Testis (tissue), 3 donors: ENCODE results near the gene AMIGO1. TPM values are rescaled to one million over a fixed set of nuclear protein-coding genes. Genes with fewer than 3 reads are reported as not detected.

Source experiments
- DNase-seq: peaks from one replicate; pipeline ENCODE4 v3.0.0-alpha.2; 2019
- H3K27ac ChIP-seq, 2 donors: fragments of 200-600 bp; sonication (generic); one replicate each; pipeline ENCODE4 v1.5.1; 2019
- H3K27me3 ChIP-seq: fragments of 200-600 bp; sonication (generic); one replicate; pipeline ENCODE4 v1.5.1; 2019
- H3K36me3 ChIP-seq: fragments of 200-600 bp; sonication (generic); one replicate; pipeline ENCODE4 v1.5.1; 2017; ENCODE audit warnings: low read depth; ENCODE audit errors: missing control alignments
- H3K4me1 ChIP-seq: fragments of 200-600 bp; sonication (generic); one replicate; pipeline ENCODE4 v1.5.1; 2019
- H3K4me3 ChIP-seq, 2 donors: fragments of 200-600 bp; sonication (generic); one replicate each; pipeline ENCODE4 v1.5.1; 2017 to 2019
- H3K9me3 ChIP-seq: fragments of 200-600 bp; sonication (generic); one replicate; pipeline ENCODE4 v1.5.1; 2017
- POLR2A ChIP-seq: fragments of 450-650 bp; IDR thresholded peaks from one replicate; pipeline ENCODE4 v1.6.1; 2017; ENCODE audit warnings: antibody characterized with exemption, mild to moderate bottlenecking, moderate library complexity
- WGBS, 2 donors: methylation state at CpG; one replicate each; pipeline ENCODE4 v1.1.5; 2018; 5-methylcytosine and 5-hydroxymethylcytosine counted together
- intact Hi-C: fragments of 100-400 bp; cut with DNase I; formaldehyde crosslinking; loops from one replicate; pipeline ENCODE4 v1.15.1; 2023; ENCODE audit warnings: low total_unique reads
- polyA plus RNA-seq: library from polyadenylated mRNA; stranded (reverse); fragments of 350-450 nt; fragmentation: Illumina TruSeq; extraction: RNeasy Lipid Tissue Mini Kit (QIAGEN cat#74804); gene quantifications from one replicate; pipeline ENCODE4 v1.2.3, GENCODE V29; 2014; ENCODE audit warnings: low read depth, low replicate concordance; ENCODE audit not compliant: insufficient read depth
- total RNA-seq, 2 donors: library from RNA; depleted of rRNA; stranded (reverse); fragments of >200 nt; gene quantifications; one replicate each; pipeline ENCODE4 v1.2.3, GENCODE V29; 2016
- TF ChIP-seq, protein P1 (sequence below), 3 experiments: fragments of 450-650 bp in 2 of 3; fragments of 200-600 bp in 1 of 3; sonication (generic) in 1 of 3; IDR thresholded peaks; one replicate each; pipeline ENCODE4 v1.5.1; 2016 to 2019; ENCODE audit warnings: antibody characterized with exemption in 3 of 3, mild to moderate bottlenecking in 2 of 3, moderate library complexity in 1 of 3

AMIGO1 gene
- total and polyA plus RNA-seq, 3 donors from 2014 or later: 5.1 to 6.7 (median 6.0) TPM

DNA sequence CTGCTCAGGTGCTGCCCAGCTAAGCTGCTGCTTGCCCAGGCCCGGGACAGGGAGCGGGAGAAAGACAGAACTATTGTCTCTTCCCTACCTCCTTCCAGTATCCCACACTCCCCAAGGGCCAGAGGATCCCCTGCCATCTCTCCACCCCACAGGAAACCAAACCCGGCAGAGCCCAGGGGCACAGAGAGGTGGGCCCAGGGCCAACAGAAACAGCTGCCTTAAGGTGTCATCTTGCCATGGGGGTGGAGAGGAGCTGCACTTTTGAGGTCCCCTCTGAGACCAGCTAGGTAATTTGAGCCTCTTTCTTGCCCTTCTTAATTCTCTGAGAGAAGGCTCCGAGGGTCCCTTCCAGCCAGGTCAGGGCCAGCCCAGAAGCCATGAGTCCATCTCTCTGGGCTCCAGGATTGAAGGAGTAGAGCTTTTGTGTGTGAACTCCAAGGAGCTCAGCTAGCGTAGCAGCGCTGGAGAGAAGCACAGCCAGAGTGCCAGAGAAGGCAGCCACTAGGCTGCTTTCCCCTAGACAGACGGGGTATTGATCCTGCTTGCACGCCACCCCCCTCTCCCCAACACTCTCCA, 20.4 kb upstream of the AMIGO1 start:
- TF ChIP-seq, protein P1, sequence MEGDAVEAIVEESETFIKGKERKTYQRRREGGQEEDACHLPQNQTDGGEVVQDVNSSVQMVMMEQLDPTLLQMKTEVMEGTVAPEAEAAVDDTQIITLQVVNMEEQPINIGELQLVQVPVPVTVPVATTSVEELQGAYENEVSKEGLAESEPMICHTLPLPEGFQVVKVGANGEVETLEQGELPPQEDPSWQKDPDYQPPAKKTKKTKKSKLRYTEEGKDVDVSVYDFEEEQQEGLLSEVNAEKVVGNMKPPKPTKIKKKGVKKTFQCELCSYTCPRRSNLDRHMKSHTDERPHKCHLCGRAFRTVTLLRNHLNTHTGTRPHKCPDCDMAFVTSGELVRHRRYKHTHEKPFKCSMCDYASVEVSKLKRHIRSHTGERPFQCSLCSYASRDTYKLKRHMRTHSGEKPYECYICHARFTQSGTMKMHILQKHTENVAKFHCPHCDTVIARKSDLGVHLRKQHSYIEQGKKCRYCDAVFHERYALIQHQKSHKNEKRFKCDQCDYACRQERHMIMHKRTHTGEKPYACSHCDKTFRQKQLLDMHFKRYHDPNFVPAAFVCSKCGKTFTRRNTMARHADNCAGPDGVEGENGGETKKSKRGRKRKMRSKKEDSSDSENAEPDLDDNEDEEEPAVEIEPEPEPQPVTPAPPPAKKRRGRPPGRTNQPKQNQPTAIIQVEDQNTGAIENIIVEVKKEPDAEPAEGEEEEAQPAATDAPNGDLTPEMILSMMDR (IDR thresholded peaks at IDR 0.05): no peak
- TF ChIP-seq POLR2A: no peak
- no peaks in the 10 kb centered on the region for H3K27me3 ChIP-seq
- H3K27ac ChIP-seq: no peak overlapping the region
- H3K9me3 ChIP-seq: no peaks in the 10 kb centered on the region
- peaks cover 38% of the 10 kb centered on the region for H3K4me1 ChIP-seq
- no peak overlapping the region for H3K4me3 ChIP-seq
- no peak for DNase-seq
- 63 to 73% methylated on average over 8 of the region's 8 CpGs for WGBS, 2 donors
- no peaks in the 10 kb centered on the region for H3K36me3 ChIP-seq
- intact Hi-C loops: loop anchor here (5.0 kb wide), 1 partner anchor 38 kb away; the partner anchor contains the start of gene CYB561D1

DNA sequence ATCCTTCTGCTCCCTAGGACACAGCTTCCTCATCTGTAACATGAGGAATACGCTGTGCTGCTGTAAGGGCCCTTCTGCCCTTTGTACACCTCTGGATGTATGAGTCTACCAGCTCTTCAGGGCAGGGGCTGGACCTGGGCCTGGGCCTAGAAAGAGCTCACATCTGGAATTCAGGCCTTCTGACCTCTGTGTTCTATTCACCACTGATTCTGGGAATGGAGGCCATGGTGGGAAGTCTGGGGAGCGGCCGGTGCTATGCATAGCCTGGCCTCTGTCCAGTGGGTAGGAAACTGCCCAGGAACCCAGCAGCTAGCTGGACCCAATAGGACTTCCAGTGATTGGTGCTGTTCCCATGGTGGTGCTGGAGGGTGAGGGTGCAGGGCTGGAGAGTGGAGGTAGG, 19.2 kb upstream of the AMIGO1 start:
- TF ChIP-seq, protein P1 (IDR thresholded peaks at IDR 0.05): no peak
- TF ChIP-seq POLR2A: no peak
- H3K4me3 ChIP-seq: no peak overlapping the region
- H3K9me3 ChIP-seq: no peaks in the 10 kb centered on the region
- H3K36me3 ChIP-seq: no peaks in the 10 kb centered on the region
- 87 to 100% methylated on average over 1 to 3 of the region's 3 CpGs for WGBS, 2 donors
- DNase-seq: no peak
- intact Hi-C loops: no loop called here
- H3K4me1 ChIP-seq: peaks cover 38% of the 10 kb centered on the region
- no peaks in the 10 kb centered on the region for H3K27me3 ChIP-seq
- H3K27ac ChIP-seq: no peak overlapping the region

DNA sequence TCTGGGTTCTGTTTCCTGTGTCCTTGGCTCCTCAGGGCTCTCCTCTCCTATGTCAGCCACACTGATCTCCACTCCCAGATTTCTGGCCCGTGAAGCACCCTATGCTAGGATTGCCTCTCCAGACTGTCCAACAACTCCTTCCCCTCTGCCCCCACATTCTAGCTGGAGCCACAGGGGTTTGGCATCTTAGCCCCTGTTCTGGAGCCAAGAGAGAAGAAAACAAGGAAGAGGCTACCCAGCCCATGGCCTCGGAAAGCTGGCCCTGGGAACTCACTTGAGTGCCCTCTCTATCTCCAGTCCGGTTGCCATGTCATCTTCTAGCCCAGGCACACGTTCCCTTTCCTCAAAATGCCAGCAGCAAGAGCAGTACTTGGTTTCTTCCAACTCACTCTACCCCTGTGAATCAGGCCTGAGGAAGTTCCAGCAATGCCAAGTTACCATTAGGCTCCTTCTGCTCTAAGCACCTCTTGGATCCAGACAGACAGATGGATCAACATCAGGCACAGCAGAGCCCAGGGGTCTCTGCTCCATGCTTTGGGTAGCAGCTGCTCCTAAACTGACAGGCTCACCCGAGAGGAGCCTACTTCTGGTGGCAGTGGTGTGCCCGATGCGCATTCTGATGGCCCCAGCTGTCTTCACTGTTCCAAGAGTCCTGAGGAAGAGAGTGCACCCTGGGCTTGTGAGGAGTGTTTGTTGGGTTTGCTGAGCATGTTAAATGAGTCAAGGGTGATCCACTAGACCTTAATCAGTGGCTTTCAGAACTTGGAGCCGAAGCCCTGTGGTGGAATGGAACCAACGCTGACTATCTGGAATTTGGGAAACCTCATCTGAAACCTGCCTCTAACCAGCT, 18.5 kb upstream of the AMIGO1 start:
- 87 to 92% methylated on average over 9 of the region's 9 CpGs for WGBS, 2 donors
- Histone ChIP-seq H3K27ac (no peak overlapping the region), H3K4me1 (peaks cover 35% of the 10 kb centered on the region), H3K4me3 (no peak overlapping the region), H3K36me3 (no peaks in the 10 kb centered on the region), H3K9me3 (no peaks in the 10 kb centered on the region), H3K27me3 (no peaks in the 10 kb centered on the region)
- no peak for DNase-seq
- intact Hi-C loops: no loop called here
- no peak for TF ChIP-seq POLR2A
- TF ChIP-seq, protein P1 (IDR thresholded peaks at IDR 0.05): no peak

DNA sequence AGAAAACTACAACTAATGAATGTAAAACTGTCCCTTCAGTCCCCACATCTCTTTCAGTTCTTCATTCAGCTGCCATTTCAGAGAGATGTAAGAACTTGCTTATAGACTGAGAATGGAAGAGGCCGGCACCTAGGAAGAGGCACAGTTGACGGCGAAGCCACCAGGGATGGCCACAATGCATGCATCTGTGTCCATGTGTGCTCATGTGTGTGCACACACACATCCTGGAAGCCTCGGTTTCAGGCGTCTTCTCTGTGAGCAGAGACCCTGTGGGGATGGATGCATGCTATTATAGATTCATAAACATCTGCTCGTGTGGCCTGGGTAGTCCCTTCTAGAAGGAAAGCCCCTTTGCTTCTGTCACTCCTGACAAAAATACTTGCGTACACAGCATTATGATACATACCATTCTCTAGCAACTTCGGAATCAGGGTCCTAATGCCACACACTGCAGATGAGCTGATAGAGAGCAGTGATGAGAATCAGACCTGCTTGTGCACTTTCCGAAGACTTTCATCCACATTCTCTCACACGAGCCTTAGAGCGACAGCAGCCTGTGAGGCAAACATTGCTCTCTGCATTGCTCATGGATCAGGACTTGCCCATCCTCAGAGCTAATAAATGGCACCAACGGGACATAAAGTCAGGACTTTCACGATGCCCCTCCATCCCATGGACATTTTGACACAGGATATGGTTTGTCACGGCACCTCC, 17.7 kb upstream of the AMIGO1 start:
- Histone ChIP-seq H3K27me3 (no peaks in the 10 kb centered on the region), H3K9me3 (no peaks in the 10 kb centered on the region), H3K27ac (no peak overlapping the region), H3K36me3 (no peaks in the 10 kb centered on the region), H3K4me3 (no peak overlapping the region), H3K4me1 (peaks cover 27% of the 10 kb centered on the region)
- WGBS, 2 donors: 89 to 90% methylated on average over 14 of the region's 14 CpGs
- no peak for TF ChIP-seq POLR2A
- TF ChIP-seq, protein P1 (IDR thresholded peaks at IDR 0.05): no peak
- DNase-seq: no peak
- intact Hi-C loops: no loop called here
